H1 (cell line): Measurements from ENCODE around the gene OR2J2. TPM values are rescaled to one million over a fixed set of nuclear protein-coding genes. Genes with fewer than 3 reads are reported as not detected.

Source experiments
- MAX ChIP-seq: IDR thresholded peaks from 2 replicates; pipeline ENCODE4 v1.6.1; 2012; ENCODE audit warnings: inconsistent platforms
- SIRT6 ChIP-seq: IDR thresholded peaks from one replicate; pipeline ENCODE4 v1.7.1; 2012; ENCODE audit warnings: low read length, inconsistent platforms
- polyA plus RNA-seq, 7 experiments: library from polyadenylated mRNA; depleted of rRNA in 3 of 7; stranded (reverse) in 5 of 7; unstranded in 2 of 7; fragments of >200 nt in 5 of 7; fragments of 200-250 nt in 2 of 7; gene quantifications; 1 replicate in 5 of 7; 2 replicates in 1 of 7; 4 replicates in 1 of 7; pipeline versions ENCODE4 v1.2.1 to v1.2.3, GENCODE V29; 2011 to 2013; ENCODE audit warnings: missing spikeins in 2 of 7, mixed read lengths in 2 of 7
- total RNA-seq: library from RNA; stranded (reverse); fragmentation: NEBNext Ultra II Directional; extraction: Animal tissue kit (Norgen Biotek cat#: 25700); gene quantifications from 2 replicates; pipeline ENCODE4 v1.2.1, GENCODE V29; 2021
- TF ChIP-seq, protein P1 (sequence below), 3 experiments: IDR thresholded peaks; 1 replicate in 2 of 3; 2 replicates in 1 of 3; pipeline versions ENCODE4 v1.5.1 to v1.6.1; 2011; ENCODE audit warnings: low read length in 3 of 3, mild to moderate bottlenecking in 3 of 3, inconsistent platforms in 2 of 3, low read depth in 1 of 3, moderate library complexity in 1 of 3; ENCODE audit not compliant: insufficient read depth in 1 of 3; ENCODE audit errors: control extremely low read depth in 1 of 3

The OR2J2 gene
- total and polyA plus RNA-seq, 2 of the 8 experiments (the other 6 are each of a cell fraction or from before 2014, with no cell fraction given): not detected

DNA sequence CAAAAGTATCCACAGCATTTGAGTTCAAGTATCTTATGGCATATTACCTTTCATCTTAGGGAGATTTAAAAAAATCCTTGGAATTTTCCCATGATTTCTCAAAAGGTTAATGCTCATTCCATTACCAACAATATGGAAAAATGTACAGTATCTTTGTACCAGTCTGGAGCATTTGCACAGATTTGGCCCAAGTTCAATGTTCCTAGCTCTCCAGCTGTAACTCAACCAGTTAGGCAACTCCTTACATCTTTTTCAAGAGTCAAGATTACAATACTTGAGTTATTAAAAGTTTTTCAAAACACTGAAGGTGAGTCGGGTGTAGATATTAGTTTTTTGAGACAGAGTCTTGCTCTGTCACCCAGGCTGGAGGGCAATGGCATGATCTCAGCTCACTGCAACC, 1.0 kb downstream of the OR2J2 start (continued):
- TF ChIP-seq, protein P1, sequence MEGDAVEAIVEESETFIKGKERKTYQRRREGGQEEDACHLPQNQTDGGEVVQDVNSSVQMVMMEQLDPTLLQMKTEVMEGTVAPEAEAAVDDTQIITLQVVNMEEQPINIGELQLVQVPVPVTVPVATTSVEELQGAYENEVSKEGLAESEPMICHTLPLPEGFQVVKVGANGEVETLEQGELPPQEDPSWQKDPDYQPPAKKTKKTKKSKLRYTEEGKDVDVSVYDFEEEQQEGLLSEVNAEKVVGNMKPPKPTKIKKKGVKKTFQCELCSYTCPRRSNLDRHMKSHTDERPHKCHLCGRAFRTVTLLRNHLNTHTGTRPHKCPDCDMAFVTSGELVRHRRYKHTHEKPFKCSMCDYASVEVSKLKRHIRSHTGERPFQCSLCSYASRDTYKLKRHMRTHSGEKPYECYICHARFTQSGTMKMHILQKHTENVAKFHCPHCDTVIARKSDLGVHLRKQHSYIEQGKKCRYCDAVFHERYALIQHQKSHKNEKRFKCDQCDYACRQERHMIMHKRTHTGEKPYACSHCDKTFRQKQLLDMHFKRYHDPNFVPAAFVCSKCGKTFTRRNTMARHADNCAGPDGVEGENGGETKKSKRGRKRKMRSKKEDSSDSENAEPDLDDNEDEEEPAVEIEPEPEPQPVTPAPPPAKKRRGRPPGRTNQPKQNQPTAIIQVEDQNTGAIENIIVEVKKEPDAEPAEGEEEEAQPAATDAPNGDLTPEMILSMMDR (IDR thresholded peaks at IDR 0.05; ENCODE audit: control extremely low read depth in 1 of 3, insufficient read depth in 1 of 3, low read depth in 1 of 3, low read length in 3 of 3): no peak
- no peak for TF ChIP-seq MAX
- TF ChIP-seq SIRT6: no peak
